IMR-90 (cell line): ENCODE data around the gene SUSD6. TPM values are rescaled to one million over a fixed set of nuclear protein-coding genes. Genes with fewer than 3 reads are reported as not detected.
A peak's percentile ranks its signal among the peaks of the same experiment; 100 is the strongest.

Experiments used
- ATAC-seq: fragments of 200-7000 bp; cut with Tn5 transposase; 2 replicates; pipeline ENCODE4 v1.9.1; 2020; ENCODE audit warnings: low read depth, mild to moderate bottlenecking, moderate library complexity
- BruUV-seq: library from RNA; stranded (reverse); fragments of 400-500 nt; replicated peaks from 2 replicates; lab custom pipeline; 2021; lab: Mats Ljungman, UMichigan
- CTCF ChIA-PET: fragments of 300-600 bp; formaldehyde crosslinking; extraction: SDS; loops from one replicate; lab custom pipeline; 2021; ENCODE audit warnings: antibody characterized with exemption; lab: Yijun Ruan, JAX
- POLR2A ChIA-PET: fragments of 300-600 bp; sonication (Branson Sonifier 250); formaldehyde crosslinking; loops from one replicate; lab custom pipeline; 2022; ENCODE audit warnings: antibody characterized with exemption; ENCODE audit not compliant: unreplicated experiment; lab: Charles Lee
- DNase-seq: peaks from one replicate; pipeline ENCODE4 v3.0.0; 2013
- H2AFZ ChIP-seq: replicated peaks from 2 replicates; pipeline ENCODE3; 2013; ENCODE audit warnings: low read length, mild to moderate bottlenecking; ENCODE audit not compliant: poor library complexity
- H2AK5ac ChIP-seq: 2 replicates; pipeline ENCODE4 v1.6.1; 2013; ENCODE audit warnings: low read depth, low read length, inconsistent platforms
- H2AK9ac ChIP-seq: replicated peaks from 2 replicates; pipeline ENCODE3; 2013; ENCODE audit warnings: mild to moderate bottlenecking, low read depth, low read length, moderate library complexity; ENCODE audit not compliant: poor library complexity
- H2BK120ac ChIP-seq: 2 replicates; pipeline ENCODE4 v1.6.1; 2013; ENCODE audit warnings: low read depth, low read length, inconsistent platforms
- H2BK15ac ChIP-seq: 3 replicates; pipeline ENCODE4 v1.6.1; 2013; ENCODE audit warnings: low read depth, low read length, inconsistent platforms
- H2BK20ac ChIP-seq: 2 replicates; pipeline ENCODE4 v1.6.1; 2013; ENCODE audit warnings: low read depth, mild to moderate bottlenecking, inconsistent platforms, low read length, moderate library complexity
- H2BK5ac ChIP-seq: 2 replicates; pipeline ENCODE4 v1.6.1; 2013; ENCODE audit warnings: mild to moderate bottlenecking, low read depth, low read length, inconsistent platforms; ENCODE audit not compliant: poor library complexity, severe bottlenecking
- H3K14ac ChIP-seq: replicated peaks from 2 replicates; pipeline ENCODE4 v1.6.1; 2013; ENCODE audit warnings: low read depth, low read length, inconsistent platforms
- H3K18ac ChIP-seq: 2 replicates; pipeline ENCODE4 v1.6.1; 2013; ENCODE audit warnings: low read depth, low read length, control low read depth
- H3K23ac ChIP-seq: 2 replicates; pipeline ENCODE4 v1.6.1; 2013; ENCODE audit warnings: low read depth, low read length, inconsistent platforms
- H3K27ac ChIP-seq: 2 replicates; pipeline ENCODE4 v1.5.1; 2013; ENCODE audit warnings: mild to moderate bottlenecking, control low read depth, low read length; ENCODE audit not compliant: insufficient read depth
- H3K27me3 ChIP-seq: 2 replicates; pipeline ENCODE4 v1.6.1; 2013; ENCODE audit warnings: low read length; ENCODE audit not compliant: control insufficient read depth, insufficient read depth
- H3K36me3 ChIP-seq: 2 replicates; pipeline ENCODE4 v1.6.1; 2013; ENCODE audit warnings: low read length, mixed read lengths; ENCODE audit not compliant: control insufficient read depth, insufficient read depth
- H3K4ac ChIP-seq: 2 replicates; pipeline ENCODE4 v1.6.1; 2013; ENCODE audit warnings: low read depth, low read length, inconsistent platforms
- H3K4me1 ChIP-seq: 2 replicates; pipeline ENCODE4 v1.6.1; 2013; ENCODE audit warnings: low read length, mixed read lengths; ENCODE audit not compliant: control insufficient read depth, insufficient read depth
- H3K4me2 ChIP-seq: 2 replicates; pipeline ENCODE4 v1.6.1; 2013; ENCODE audit warnings: low read depth, mild to moderate bottlenecking, control low read depth, low read length, moderate library complexity
- H3K4me3 ChIP-seq: 2 replicates; pipeline ENCODE4 v1.5.1; 2013; ENCODE audit warnings: low read depth, mild to moderate bottlenecking, control low read depth, low read length, moderate library complexity; ENCODE audit not compliant: insufficient read depth
- H3K56ac ChIP-seq: 2 replicates; pipeline ENCODE4 v1.6.1; 2013; ENCODE audit warnings: low read length, inconsistent platforms; ENCODE audit not compliant: insufficient read depth; ENCODE audit errors: extremely low read depth
- H3K79me1 ChIP-seq, 2 experiments: 2 replicates each; pipeline ENCODE4 v1.6.1; 2013; ENCODE audit warnings: low read length in 2 of 2, inconsistent platforms in 1 of 2, low read depth in 1 of 2
- H3K9ac ChIP-seq: 2 replicates; pipeline ENCODE4 v1.6.1; 2013; ENCODE audit warnings: low read depth, low read length, control low read depth
- H3K9me1 ChIP-seq: 2 replicates; pipeline ENCODE4 v1.6.1; 2013; ENCODE audit warnings: low read length, inconsistent platforms; ENCODE audit not compliant: insufficient read depth
- H3K9me3 ChIP-seq: 2 replicates; pipeline ENCODE4 v1.6.1; 2013; ENCODE audit warnings: low read length; ENCODE audit not compliant: control insufficient read depth, insufficient read depth
- H4K20me1 ChIP-seq: 2 replicates; pipeline ENCODE4 v1.6.1; 2013; ENCODE audit warnings: low read length, inconsistent platforms; ENCODE audit not compliant: insufficient read depth
- H4K5ac ChIP-seq: 2 replicates; pipeline ENCODE4 v1.6.1; 2013; ENCODE audit warnings: mild to moderate bottlenecking, low read depth, low read length, control low read depth
- H4K8ac ChIP-seq, 2 experiments: 2 replicates each; pipeline ENCODE4 v1.6.1; 2013; ENCODE audit warnings: low read depth in 2 of 2, low read length in 2 of 2, control low read depth in 1 of 2, inconsistent platforms in 1 of 2
- H4K91ac ChIP-seq: 2 replicates; pipeline ENCODE4 v1.6.1; 2013; ENCODE audit warnings: low read depth, low read length, inconsistent platforms; ENCODE audit not compliant: insufficient read depth
- WGBS, 2 experiments: methylation state at CpG; one replicate each; pipeline versions ENCODE4 v1.1.5 to v1.1.7; 2013; ENCODE audit warnings: missing lambda C conversion rate in 2 of 2; ENCODE audit not compliant: insufficient read length in 1 of 2; ENCODE audit errors: extremely low coverage in 2 of 2; 5-methylcytosine and 5-hydroxymethylcytosine counted together
- dilution Hi-C: fragments of 300-500 bp; cut with HindIII; formaldehyde crosslinking; loops from one replicate; pipeline ENCODE4 v1.14.3; 2018; ENCODE audit warnings: low sequenced_read_pairs; ENCODE audit not compliant: unreplicated experiment
- in situ Hi-C: fragments of 300-500 bp; cut with MboI; formaldehyde crosslinking; loops from 3 replicates; pipeline ENCODE4 v1.14.3; 2019; ENCODE audit warnings: low sequenced_read_pairs, inconsistent platforms, mixed read lengths
- intact Hi-C: fragments of 100-400 bp; cut with micrococcal nuclease; formaldehyde crosslinking; loops from 2 replicates; pipeline ENCODE4 v1.10.0; 2022
- polyA plus RNA-seq, 3 experiments: library from polyadenylated mRNA; depleted of rRNA; stranded (reverse); fragments of >200 nt; gene quantifications; 2 replicates each; pipeline ENCODE4 v1.2.3, GENCODE V29; 2012; ENCODE audit warnings: low replicate concordance in 1 of 3
- total RNA-seq: library from RNA; depleted of rRNA; stranded (reverse); fragments of >200 nt; gene quantifications from 2 replicates; pipeline ENCODE4 v1.2.3, GENCODE V29; 2012
- TF ChIP-seq, protein P1 (sequence below): conservative IDR thresholded peaks from 2 replicates; pipeline ENCODE4 v1.5.1; 2012; ENCODE audit warnings: mild to moderate bottlenecking, low read depth, low read length, improper control_type of control experiment
- TF ChIP-seq, protein P2 (sequence below): fragments of 150-350 bp; IDR thresholded peaks from 2 replicates; pipeline ENCODE4 v1.6.1; 2017; ENCODE audit warnings: mild to moderate bottlenecking, antibody characterized with exemption, low read length, low read depth
- TF ChIP-seq, protein P3 (sequence below): fragments of 150-350 bp; IDR thresholded peaks from 2 replicates; pipeline ENCODE4 v1.6.1; 2016; ENCODE audit warnings: low read depth, mild to moderate bottlenecking, low read length, moderate library complexity, borderline replicate concordance

Gene SUSD6
- total and polyA plus RNA-seq, 2 of the 4 experiments (the other 2 are of a cell fraction) = 2.3 to 10.1 TPM

DNA sequence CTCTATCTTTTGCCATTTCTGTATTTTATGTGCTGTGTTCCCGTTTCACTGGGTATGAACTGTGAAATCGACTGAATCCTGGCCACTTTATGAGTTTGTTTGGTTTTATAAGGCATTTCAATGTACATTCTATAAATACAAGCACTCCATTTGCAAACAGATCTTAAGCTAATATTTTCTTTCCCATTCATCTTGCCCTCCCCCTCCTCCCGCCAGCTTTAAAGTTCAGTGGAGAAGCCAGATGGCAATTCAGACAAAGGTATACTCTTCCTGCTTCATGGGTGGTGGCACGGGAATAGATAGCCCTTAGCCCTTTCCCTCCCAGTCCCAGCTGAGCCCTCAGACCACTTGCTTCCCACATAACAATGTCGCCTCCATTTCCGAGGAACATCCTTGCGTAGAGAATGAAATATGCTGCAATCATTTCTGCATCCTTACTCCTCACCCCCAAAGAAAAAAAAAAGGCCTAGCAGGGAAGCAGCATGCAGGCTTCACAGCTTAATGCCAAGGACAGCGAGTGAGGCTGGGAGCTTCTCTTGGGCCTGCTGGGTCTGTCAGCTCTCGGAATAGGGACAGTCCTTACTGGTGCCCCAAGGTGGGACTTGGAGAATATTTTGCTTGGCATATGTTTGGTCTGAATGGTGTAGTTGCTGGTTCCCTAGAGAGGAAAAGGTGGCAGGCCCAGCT is 102.7 kb downstream of the SUSD6 start:
- Histone ChIP-seq H2BK20ac (no peak overlapping the region), H3K9ac (no peak overlapping the region), H4K8ac (no peak overlapping the region), H3K27me3 (no peaks in the 10 kb centered on the region), H2BK15ac (no peak overlapping the region), H3K56ac (no peak overlapping the region), H4K20me1 (0 out of 2 replicates have a peak, but pooled peaks cover 6% of the 10 kb centered on the region), H3K14ac (no peak overlapping the region), H2BK120ac (no peak overlapping the region), H3K18ac (no peak overlapping the region), H4K5ac (no peak overlapping the region), H3K9me3 (no peaks in the 10 kb centered on the region), H3K9me1 (peaks cover 38% of the 10 kb centered on the region), H3K4me1 (peaks cover 31% of the 10 kb centered on the region), H3K27ac (no peak overlapping the region), H3K4me2 (no peak overlapping the region), H2AFZ (no peak overlapping the region), H3K79me1 (peaks cover 6 to 33% of the 10 kb centered on the region in 2 experiments; a peak in 2 of 4 replicates), H4K91ac (no peak overlapping the region; the same call in 1 of the 2 replicates), H3K23ac (no peak overlapping the region), H3K4me3 (no peak overlapping the region), H2AK5ac (no peak overlapping the region), H2AK9ac (no peak overlapping the region), H3K36me3 (peaks cover 22% of the 10 kb centered on the region), H2BK5ac (no peak overlapping the region), H3K4ac (no peak overlapping the region)
- BruUV-seq = TSS peak; percentile 60
- ChIA-PET POLR2A (no interaction called here), CTCF (no interaction called here)
- in situ Hi-C loops (no loop called here), intact Hi-C loops (loop anchor here (5.0 kb wide), 1 partner anchor 47 kb away; no protein-coding TSS in a partner anchor), dilution Hi-C loops (no loop called here)
- DNase-seq (no peak), ATAC-seq (no peak)
- 60% methylated on average over 1 of the region's 9 CpGs; no CpG with 5 or more reads in 1 of the 2 experiments for whole genome bisulfite sequencing, 2 experiments
- TF ChIP-seq, protein P1, sequence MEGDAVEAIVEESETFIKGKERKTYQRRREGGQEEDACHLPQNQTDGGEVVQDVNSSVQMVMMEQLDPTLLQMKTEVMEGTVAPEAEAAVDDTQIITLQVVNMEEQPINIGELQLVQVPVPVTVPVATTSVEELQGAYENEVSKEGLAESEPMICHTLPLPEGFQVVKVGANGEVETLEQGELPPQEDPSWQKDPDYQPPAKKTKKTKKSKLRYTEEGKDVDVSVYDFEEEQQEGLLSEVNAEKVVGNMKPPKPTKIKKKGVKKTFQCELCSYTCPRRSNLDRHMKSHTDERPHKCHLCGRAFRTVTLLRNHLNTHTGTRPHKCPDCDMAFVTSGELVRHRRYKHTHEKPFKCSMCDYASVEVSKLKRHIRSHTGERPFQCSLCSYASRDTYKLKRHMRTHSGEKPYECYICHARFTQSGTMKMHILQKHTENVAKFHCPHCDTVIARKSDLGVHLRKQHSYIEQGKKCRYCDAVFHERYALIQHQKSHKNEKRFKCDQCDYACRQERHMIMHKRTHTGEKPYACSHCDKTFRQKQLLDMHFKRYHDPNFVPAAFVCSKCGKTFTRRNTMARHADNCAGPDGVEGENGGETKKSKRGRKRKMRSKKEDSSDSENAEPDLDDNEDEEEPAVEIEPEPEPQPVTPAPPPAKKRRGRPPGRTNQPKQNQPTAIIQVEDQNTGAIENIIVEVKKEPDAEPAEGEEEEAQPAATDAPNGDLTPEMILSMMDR = no peak
- TF ChIP-seq, protein P2, sequence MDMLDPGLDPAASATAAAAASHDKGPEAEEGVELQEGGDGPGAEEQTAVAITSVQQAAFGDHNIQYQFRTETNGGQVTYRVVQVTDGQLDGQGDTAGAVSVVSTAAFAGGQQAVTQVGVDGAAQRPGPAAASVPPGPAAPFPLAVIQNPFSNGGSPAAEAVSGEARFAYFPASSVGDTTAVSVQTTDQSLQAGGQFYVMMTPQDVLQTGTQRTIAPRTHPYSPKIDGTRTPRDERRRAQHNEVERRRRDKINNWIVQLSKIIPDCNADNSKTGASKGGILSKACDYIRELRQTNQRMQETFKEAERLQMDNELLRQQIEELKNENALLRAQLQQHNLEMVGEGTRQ = no peak
- TF ChIP-seq, protein P3, sequence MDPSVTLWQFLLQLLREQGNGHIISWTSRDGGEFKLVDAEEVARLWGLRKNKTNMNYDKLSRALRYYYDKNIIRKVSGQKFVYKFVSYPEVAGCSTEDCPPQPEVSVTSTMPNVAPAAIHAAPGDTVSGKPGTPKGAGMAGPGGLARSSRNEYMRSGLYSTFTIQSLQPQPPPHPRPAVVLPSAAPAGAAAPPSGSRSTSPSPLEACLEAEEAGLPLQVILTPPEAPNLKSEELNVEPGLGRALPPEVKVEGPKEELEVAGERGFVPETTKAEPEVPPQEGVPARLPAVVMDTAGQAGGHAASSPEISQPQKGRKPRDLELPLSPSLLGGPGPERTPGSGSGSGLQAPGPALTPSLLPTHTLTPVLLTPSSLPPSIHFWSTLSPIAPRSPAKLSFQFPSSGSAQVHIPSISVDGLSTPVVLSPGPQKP = no peak
